ENCODE measurements around the gene TARS2. TPM values are rescaled to one million over a fixed set of nuclear protein-coding genes. Genes with fewer than 3 reads are reported as not detected.

Gene TARS2
- total and polyA plus RNA-seq, 10 of the 15 experiments (the other 5 are each of a cell fraction or from before 2014, with no cell fraction given): 11.0 to 51.8 (median 45.2) TPM

DNA sequence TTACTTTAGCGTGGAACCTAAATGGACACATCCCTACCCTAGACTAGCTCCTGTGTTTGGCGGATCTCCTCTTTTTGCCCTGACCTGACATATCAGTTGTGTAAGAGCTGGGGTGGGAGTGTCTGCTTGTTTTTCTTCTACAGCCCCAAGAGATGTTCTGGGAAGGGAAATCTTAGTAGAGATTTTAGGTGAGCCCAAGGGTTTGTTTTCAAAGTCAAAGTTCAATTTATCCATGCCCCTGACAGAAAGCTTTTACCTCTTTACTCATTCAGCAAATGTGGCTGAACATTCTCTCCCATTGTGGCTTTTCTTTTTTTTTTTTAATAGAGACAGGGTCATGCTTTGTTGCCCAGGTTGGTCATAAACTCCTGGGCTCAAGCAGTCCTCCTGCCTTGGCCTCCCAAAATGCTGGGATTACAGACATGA, 7.3 kb upstream of the TARS2 start:
- no TSS peak for BruUV-seq (replicated peaks)
- H3K36me3 ChIP-seq (ENCODE audit: control insufficient read depth in 2 of 2, insufficient read depth in 2 of 2, low read length in 1 of 2): no peaks in the 10 kb centered on the region
- 72% methylated on average over 2 of the region's 2 CpGs for WGBS (ENCODE audit: insufficient coverage, insufficient replicate concordance, low lambda C conversion rate, missing lambda C conversion rate)
- ChIA-PET POLR2A (no interaction called here), SMC1A (ENCODE audit: uncharacterized antibody, unreplicated experiment) (no interaction called here), CTCF (interaction anchor here (1.6 kb wide), 1 partner anchor 16 kb away, joined by 3 read pairs; no protein-coding TSS in a partner anchor), RAD21 (ENCODE audit: unreplicated experiment) (no interaction called here)
- in situ Hi-C loops (cut with MboI) (no loop called here), intact Hi-C loops (cut with micrococcal nuclease; ENCODE audit: unreplicated experiment) (loop anchor here (10.0 kb wide), 1 partner anchor 145 kb away; the partner anchor contains the start of gene ENSA)
- no peaks in the 10 kb centered on the region for H3K9me3 ChIP-seq (replicated peaks; ENCODE audit: control insufficient read depth, insufficient read depth, low read length)
- no peak overlapping the region for H2AFZ ChIP-seq (ENCODE audit: control insufficient read depth, low read depth, low read length)
- no peaks in the 10 kb centered on the region for H3K4me1 ChIP-seq (ENCODE audit: control insufficient read depth, insufficient read depth, low read length)
- H3K27ac ChIP-seq (ENCODE audit: control insufficient read depth, insufficient read depth): no peak overlapping the region
- H3K9ac ChIP-seq (ENCODE audit: control insufficient read depth, insufficient read depth, low read length): no peak overlapping the region
- ATAC-seq (no peak), FAIRE-seq (no peak), DNase-seq (ENCODE audit: low read depth, low spot score) (no peak)
- H4K20me1 ChIP-seq (ENCODE audit: control insufficient read depth, insufficient read depth): no peaks in the 10 kb centered on the region
- no peaks in the 10 kb centered on the region for H3K79me2 ChIP-seq (ENCODE audit: control insufficient read depth, insufficient read depth, low read length)
- no peak overlapping the region for H3K4me3 ChIP-seq
- TF ChIP-seq ZZZ3 (IDR thresholded peaks at IDR 0.05; ENCODE audit: control insufficient read depth, insufficient read length, low read depth) (no peak), POLR2A (IDR thresholded peaks at IDR 0.05; ENCODE audit: low read depth, low read length) (no peak), SUZ12 (IDR thresholded peaks at IDR 0.05; ENCODE audit: unreplicated experiment) (no peak), TCF7 (IDR thresholded peaks at IDR 0.05; ENCODE audit: borderline replicate concordance) (no peak), NFYA (IDR thresholded peaks at IDR 0.05; ENCODE audit: borderline replicate concordance, low read depth, low read length) (no peak), YBX1 (IDR thresholded peaks at IDR 0.05) (no peak), YY1 (IDR thresholded peaks at IDR 0.05; ENCODE audit: low read depth, low read length) (no peak), ATF7 (IDR thresholded peaks at IDR 0.05; ENCODE audit: low read depth) (no peak), GATAD2B (conservative IDR thresholded peaks at IDR 0.05; ENCODE audit: low read depth) (no peak), RELA (IDR thresholded peaks at IDR 0.05; ENCODE audit: borderline replicate concordance, partially characterized antibody) (no peak), CREM (IDR thresholded peaks at IDR 0.05; ENCODE audit: low read depth) (no peak), MTA2 (IDR thresholded peaks at IDR 0.05; ENCODE audit: low read depth) (no peak), EZH2 (IDR thresholded peaks at IDR 0.05; ENCODE audit: borderline replicate concordance, control insufficient read depth, low read depth, low read length) (no peak), ASH2L (IDR thresholded peaks at IDR 0.05; ENCODE audit: borderline replicate concordance, low read depth) (no peak), SRF (IDR thresholded peaks at IDR 0.05; ENCODE audit: low read depth in 2 of 2, low read length in 2 of 2) (no peak)
- TF ChIP-seq, protein P1, sequence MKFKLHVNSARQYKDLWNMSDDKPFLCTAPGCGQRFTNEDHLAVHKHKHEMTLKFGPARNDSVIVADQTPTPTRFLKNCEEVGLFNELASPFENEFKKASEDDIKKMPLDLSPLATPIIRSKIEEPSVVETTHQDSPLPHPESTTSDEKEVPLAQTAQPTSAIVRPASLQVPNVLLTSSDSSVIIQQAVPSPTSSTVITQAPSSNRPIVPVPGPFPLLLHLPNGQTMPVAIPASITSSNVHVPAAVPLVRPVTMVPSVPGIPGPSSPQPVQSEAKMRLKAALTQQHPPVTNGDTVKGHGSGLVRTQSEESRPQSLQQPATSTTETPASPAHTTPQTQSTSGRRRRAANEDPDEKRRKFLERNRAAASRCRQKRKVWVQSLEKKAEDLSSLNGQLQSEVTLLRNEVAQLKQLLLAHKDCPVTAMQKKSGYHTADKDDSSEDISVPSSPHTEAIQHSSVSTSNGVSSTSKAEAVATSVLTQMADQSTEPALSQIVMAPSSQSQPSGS (IDR thresholded peaks at IDR 0.05; ENCODE audit: low read length): no peak
- TF ChIP-seq, protein P2, sequence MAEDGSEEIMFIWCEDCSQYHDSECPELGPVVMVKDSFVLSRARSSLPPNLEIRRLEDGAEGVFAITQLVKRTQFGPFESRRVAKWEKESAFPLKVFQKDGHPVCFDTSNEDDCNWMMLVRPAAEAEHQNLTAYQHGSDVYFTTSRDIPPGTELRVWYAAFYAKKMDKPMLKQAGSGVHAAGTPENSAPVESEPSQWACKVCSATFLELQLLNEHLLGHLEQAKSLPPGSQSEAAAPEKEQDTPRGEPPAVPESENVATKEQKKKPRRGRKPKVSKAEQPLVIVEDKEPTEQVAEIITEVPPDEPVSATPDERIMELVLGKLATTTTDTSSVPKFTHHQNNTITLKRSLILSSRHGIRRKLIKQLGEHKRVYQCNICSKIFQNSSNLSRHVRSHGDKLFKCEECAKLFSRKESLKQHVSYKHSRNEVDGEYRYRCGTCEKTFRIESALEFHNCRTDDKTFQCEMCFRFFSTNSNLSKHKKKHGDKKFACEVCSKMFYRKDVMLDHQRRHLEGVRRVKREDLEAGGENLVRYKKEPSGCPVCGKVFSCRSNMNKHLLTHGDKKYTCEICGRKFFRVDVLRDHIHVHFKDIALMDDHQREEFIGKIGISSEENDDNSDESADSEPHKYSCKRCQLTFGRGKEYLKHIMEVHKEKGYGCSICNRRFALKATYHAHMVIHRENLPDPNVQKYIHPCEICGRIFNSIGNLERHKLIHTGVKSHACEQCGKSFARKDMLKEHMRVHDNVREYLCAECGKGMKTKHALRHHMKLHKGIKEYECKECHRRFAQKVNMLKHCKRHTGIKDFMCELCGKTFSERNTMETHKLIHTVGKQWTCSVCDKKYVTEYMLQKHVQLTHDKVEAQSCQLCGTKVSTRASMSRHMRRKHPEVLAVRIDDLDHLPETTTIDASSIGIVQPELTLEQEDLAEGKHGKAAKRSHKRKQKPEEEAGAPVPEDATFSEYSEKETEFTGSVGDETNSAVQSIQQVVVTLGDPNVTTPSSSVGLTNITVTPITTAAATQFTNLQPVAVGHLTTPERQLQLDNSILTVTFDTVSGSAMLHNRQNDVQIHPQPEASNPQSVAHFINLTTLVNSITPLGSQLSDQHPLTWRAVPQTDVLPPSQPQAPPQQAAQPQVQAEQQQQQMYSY (CRISPR knock-in tag; IDR thresholded peaks at IDR 0.05): no peak
- TF ChIP-seq, protein P3, sequence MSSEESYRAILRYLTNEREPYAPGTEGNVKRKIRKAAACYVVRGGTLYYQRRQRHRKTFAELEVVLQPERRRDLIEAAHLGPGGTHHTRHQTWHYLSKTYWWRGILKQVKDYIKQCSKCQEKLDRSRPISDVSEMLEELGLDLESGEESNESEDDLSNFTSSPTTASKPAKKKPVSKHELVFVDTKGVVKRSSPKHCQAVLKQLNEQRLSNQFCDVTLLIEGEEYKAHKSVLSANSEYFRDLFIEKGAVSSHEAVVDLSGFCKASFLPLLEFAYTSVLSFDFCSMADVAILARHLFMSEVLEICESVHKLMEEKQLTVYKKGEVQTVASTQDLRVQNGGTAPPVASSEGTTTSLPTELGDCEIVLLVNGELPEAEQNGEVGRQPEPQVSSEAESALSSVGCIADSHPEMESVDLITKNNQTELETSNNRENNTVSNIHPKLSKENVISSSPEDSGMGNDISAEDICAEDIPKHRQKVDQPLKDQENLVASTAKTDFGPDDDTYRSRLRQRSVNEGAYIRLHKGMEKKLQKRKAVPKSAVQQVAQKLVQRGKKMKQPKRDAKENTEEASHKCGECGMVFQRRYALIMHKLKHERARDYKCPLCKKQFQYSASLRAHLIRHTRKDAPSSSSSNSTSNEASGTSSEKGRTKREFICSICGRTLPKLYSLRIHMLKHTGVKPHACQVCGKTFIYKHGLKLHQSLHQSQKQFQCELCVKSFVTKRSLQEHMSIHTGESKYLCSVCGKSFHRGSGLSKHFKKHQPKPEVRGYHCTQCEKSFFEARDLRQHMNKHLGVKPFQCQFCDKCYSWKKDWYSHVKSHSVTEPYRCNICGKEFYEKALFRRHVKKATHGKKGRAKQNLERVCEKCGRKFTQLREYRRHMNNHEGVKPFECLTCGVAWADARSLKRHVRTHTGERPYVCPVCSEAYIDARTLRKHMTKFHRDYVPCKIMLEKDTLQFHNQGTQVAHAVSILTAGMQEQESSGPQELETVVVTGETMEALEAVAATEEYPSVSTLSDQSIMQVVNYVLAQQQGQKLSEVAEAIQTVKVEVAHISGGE (CRISPR knock-in tag; IDR thresholded peaks at IDR 0.05): no peak
- H3K4me2 ChIP-seq (ENCODE audit: control insufficient read depth, insufficient read depth): no peak overlapping the region
- H3K27me3 ChIP-seq (replicated peaks in 1 of 2; ENCODE audit: control insufficient read depth in 2 of 2, insufficient read depth in 2 of 2, low read length in 1 of 2): no peaks in the 10 kb centered on the region

Data from GM12878 (cell line).